Chondrocyte (in vitro differentiated cells): Measurements from ENCODE around the gene HTR1B. TPM values are rescaled to one million over a fixed set of nuclear protein-coding genes. Genes with fewer than 3 reads are reported as not detected.

Experiments
- DNase-seq: peaks from one replicate; pipeline ENCODE4 v3.0.0; 2021; ENCODE audit warnings: mixed read lengths, low spot score
- H3K27ac Mint-ChIP-seq: one replicate; pipeline ENCODE4 v1.8.0; 2021; ENCODE audit warnings: mild to moderate bottlenecking, moderate library complexity, mixed read lengths; ENCODE audit not compliant: unreplicated experiment
- H3K27me3 Mint-ChIP-seq: 2 replicates; pipeline ENCODE4 v1.8.0; 2021; ENCODE audit warnings: low read depth, mixed read lengths
- H3K36me3 Mint-ChIP-seq: 2 replicates; pipeline ENCODE4 v1.8.0; 2021; ENCODE audit warnings: low read depth, mixed read lengths
- H3K4me1 Mint-ChIP-seq: 2 replicates; pipeline ENCODE4 v1.8.0; 2021; ENCODE audit warnings: low read depth, mild to moderate bottlenecking, mixed read lengths
- H3K4me3 Mint-ChIP-seq: one replicate; pipeline ENCODE4 v1.8.0; 2021; ENCODE audit warnings: mild to moderate bottlenecking, moderate library complexity, mixed read lengths; ENCODE audit not compliant: unreplicated experiment
- H3K9me3 Mint-ChIP-seq: 2 replicates; pipeline ENCODE4 v1.8.0; 2021; ENCODE audit warnings: low read depth, mixed read lengths
- total RNA-seq: library from RNA; stranded (reverse); gene quantifications from 3 replicates; pipeline ENCODE4 v1.2.1, GENCODE V29; 2021
- TF ChIP-seq, protein P1 (sequence below): fragments of 200-600 bp; sonication (generic); IDR thresholded peaks from 2 replicates; pipeline ENCODE4 v1.5.0; 2021; ENCODE audit warnings: antibody characterized with exemption, mild to moderate bottlenecking, moderate library complexity

The HTR1B gene
- total RNA-seq, 1 donor from 2014 or later: 0.57 TPM

DNA sequence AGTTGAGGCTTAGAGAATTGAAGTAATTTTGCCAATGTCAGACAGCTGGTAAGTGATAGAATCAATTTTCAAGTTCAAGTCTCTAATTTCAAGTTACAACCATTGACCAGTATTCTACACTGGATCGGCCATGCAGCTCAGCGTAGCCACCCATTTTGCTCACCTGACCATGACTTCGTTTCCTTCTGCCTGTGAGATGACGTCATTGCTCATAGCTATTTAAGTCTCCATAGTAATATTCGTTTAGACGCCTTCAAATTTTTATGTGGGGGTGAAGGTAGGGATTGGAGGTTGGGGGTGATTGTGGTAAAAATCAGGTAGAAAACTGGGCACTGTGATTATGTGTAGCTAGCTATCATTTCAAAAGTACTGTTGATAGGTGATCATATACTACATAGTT is 5.6 kb upstream of the HTR1B start:
- Mint-ChIP-seq H3K4me3 (no peak overlapping the region), H3K9me3 (no peaks in the 10 kb centered on the region), H3K4me1 (peaks cover 19% of the 10 kb centered on the region), H3K27ac (no peak overlapping the region), H3K36me3 (no peaks in the 10 kb centered on the region), H3K27me3 (peaks cover 11% of the 10 kb centered on the region)
- no peak for DNase-seq
- TF ChIP-seq, protein P1, sequence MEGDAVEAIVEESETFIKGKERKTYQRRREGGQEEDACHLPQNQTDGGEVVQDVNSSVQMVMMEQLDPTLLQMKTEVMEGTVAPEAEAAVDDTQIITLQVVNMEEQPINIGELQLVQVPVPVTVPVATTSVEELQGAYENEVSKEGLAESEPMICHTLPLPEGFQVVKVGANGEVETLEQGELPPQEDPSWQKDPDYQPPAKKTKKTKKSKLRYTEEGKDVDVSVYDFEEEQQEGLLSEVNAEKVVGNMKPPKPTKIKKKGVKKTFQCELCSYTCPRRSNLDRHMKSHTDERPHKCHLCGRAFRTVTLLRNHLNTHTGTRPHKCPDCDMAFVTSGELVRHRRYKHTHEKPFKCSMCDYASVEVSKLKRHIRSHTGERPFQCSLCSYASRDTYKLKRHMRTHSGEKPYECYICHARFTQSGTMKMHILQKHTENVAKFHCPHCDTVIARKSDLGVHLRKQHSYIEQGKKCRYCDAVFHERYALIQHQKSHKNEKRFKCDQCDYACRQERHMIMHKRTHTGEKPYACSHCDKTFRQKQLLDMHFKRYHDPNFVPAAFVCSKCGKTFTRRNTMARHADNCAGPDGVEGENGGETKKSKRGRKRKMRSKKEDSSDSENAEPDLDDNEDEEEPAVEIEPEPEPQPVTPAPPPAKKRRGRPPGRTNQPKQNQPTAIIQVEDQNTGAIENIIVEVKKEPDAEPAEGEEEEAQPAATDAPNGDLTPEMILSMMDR: no peak

DNA sequence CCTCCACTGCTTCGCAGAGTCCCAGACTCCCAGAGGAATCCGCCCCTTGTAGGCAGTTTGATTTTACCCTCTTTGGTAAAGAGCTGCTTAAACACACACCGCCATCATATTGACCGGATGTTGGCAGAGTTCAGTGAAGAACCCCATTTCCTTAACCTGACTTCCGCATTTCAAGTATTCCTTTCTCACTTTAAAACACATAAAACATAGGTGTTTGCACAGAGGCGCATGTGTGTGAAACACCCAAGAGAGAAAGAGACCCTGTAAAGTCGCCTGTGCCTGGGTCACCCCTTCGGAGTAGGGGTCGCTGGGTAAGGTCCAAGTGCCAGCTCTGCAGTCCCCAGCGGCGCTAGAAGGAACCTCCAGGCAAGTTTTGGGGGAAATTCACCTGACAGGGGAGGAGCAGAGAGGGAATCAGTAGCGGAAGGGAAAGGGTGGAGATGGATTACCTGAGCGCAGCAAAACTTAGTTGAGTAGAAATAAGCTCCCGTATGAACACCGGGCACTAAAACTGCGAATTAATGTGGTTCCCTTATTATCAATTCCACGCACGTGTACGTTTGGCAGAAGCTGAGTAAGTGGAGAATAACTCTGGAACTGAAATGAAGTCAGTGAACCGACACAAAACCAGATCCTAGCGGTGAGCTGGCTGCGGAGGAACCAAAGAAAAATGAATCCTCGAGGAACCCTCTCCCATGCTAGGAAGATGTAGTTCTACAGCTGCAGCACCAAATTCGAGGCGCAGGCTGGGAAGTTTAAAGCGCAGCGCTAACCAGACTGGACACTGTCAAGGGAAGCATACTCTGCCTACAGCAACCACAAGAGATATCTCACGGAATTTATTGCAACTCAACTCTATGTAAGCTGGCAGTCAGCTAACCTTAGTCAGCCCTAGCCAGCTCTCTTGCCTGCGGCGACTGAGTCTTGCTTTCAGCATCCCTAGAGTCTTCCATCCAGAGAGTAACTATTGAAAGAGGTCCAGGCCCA is 3.5 kb upstream of the HTR1B start:
- no peaks in the 10 kb centered on the region for H3K36me3 Mint-ChIP-seq
- DNase-seq: no peak
- H3K27ac Mint-ChIP-seq: peak overlapping the region; percentile 62
- H3K9me3 Mint-ChIP-seq: no peaks in the 10 kb centered on the region
- H3K27me3 Mint-ChIP-seq: peaks cover 27% of the 10 kb centered on the region
- peaks cover 39% of the 10 kb centered on the region for H3K4me1 Mint-ChIP-seq
- peak overlapping the region; percentile 87 for H3K4me3 Mint-ChIP-seq
- TF ChIP-seq, protein P1: no peak

DNA sequence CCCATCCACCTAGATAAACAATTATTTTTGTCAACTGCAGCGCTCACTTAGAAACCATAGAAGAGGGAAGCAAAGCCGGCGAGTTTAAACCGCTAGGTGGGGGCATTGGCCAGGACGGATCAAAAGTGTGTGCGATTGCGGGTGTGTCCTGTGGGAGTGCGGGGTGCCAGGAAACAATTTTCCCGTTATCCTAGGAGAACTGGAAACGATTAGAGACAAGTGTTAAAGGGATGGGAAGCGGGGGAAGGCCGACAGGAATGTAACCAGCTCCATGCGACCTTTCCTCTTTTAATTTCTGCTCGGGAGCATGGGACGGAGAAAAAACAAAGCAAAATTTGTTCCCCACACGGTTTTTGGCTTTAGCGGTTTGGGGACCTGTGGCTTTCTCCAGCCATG is 2.8 kb upstream of the HTR1B start:
- Mint-ChIP-seq H3K27me3 (peaks cover 27% of the 10 kb centered on the region), H3K9me3 (no peaks in the 10 kb centered on the region)
- no peak for DNase-seq

DNA sequence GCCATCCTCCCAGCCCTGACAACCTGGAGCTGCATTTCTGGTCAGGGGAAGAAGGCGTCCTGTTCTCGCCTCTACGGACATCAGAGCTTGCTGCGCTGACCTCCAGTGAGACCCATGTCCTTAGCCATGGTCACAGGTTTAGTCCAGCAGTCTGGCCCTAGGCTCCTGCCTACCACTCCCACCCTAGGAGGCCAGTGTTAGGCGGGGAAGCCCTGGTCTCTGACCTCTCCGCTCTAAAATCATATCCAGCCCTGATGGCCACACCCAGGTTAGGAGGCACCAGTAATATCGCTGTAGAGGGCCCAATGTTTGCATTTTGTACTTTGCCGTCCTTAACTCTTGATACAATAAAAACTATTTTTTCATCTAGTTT is 1.2 kb upstream of the HTR1B start:
- no peaks in the 10 kb centered on the region for H3K36me3 Mint-ChIP-seq
- DNase-seq: no peak
- H3K27ac Mint-ChIP-seq: no peak overlapping the region
- H3K27me3 Mint-ChIP-seq: peaks cover 27% of the 10 kb centered on the region
- peaks cover 52% of the 10 kb centered on the region for H3K4me1 Mint-ChIP-seq
- peak overlapping the region; percentile 77 for H3K4me3 Mint-ChIP-seq
- TF ChIP-seq, protein P1: no peak
- H3K9me3 Mint-ChIP-seq: no peaks in the 10 kb centered on the region

More for the DNA sequence above, 2.8 kb upstream of the HTR1B start:
- Mint-ChIP-seq H3K4me3 (peak overlapping the region; percentile 87), H3K36me3 (no peaks in the 10 kb centered on the region), H3K27ac (peak overlapping the region; percentile 62), H3K4me1 (peaks cover 42% of the 10 kb centered on the region)
- TF ChIP-seq, protein P1: peak; percentile 86

DNA sequence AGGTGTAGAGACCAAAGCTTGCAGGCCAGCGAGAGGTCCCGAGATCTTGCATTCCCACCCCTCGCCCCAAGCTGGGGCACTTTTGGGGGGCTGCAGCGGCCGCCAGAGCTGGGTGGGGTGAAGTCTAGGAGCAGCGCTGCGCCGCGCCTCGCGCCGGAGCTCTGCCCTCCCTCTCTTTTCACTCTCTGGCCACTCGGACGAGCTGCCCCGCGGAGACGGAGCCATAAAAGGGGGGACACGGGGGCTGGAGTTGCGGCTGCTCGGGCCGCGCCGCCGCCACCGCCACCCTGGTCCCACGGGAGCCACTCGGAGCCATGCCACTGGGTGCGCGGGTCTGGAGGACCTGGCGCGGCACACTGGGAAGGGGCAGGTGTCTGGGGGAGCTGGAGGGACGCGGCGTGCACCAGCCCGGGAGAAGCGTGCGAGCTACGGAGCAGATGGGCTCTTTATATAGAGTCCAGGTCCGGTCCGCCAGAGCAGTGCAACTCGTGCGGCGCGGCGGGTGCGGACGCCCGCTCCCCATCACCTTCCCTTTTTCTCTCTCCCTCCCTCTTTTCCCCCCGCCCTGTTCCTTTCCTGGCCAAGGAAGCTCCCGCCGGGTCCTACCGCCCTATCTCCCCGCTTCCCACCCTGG is 687 bp upstream of the HTR1B start:
- Mint-ChIP-seq H3K4me1 (peaks cover 52% of the 10 kb centered on the region), H3K4me3 (peak overlapping the region; percentile 77), H3K27me3 (peaks cover 27% of the 10 kb centered on the region), H3K27ac (no peak overlapping the region), H3K36me3 (no peaks in the 10 kb centered on the region), H3K9me3 (no peaks in the 10 kb centered on the region)
- TF ChIP-seq, protein P1: no peak
- DNase-seq: peak; percentile 75
